Right lobe of liver (tissue), 6 donors: Measurements from ENCODE around the gene PAX3. TPM values are rescaled to one million over a fixed set of nuclear protein-coding genes. Genes with fewer than 3 reads are reported as not detected.

Experiments used
- ATAC-seq, 4 donors: fragments of 200-7000 bp; cut with Tn5 transposase; one replicate each; pipeline ENCODE4 v1.9.1; 2020; ENCODE audit warnings: mild to moderate bottlenecking in 4 of 4, moderate library complexity in 4 of 4
- DNase-seq, 3 donors: peaks; one replicate each; pipeline ENCODE4 v3.0.0-alpha.2; 2020
- H3K27ac ChIP-seq, 3 donors: fragments of 200-600 bp; one replicate each; pipeline ENCODE4 v1.8.0; 2022
- H3K27me3 ChIP-seq, 2 donors: fragments of 200-600 bp; one replicate each; pipeline ENCODE4 v1.8.0; 2022
- H3K36me3 ChIP-seq, 4 donors: fragments of 200-600 bp; sonication (generic) in 1 of 4; one replicate each; pipeline versions ENCODE4 v1.5.1 to v1.8.0; 2017 to 2022; ENCODE audit warnings: control low read depth in 1 of 4
- H3K4me1 ChIP-seq, 4 donors: fragments of 200-600 bp; sonication (generic) in 1 of 4; one replicate each; pipeline versions ENCODE4 v1.5.1 to v1.8.0; 2017 to 2022; ENCODE audit warnings: control low read depth in 1 of 4
- H3K4me3 ChIP-seq, 3 donors: fragments of 200-600 bp; one replicate each; pipeline ENCODE4 v1.8.0; 2022
- H3K9me3 ChIP-seq, 4 donors: fragments of 200-600 bp; sonication (generic) in 1 of 4; one replicate each; pipeline versions ENCODE4 v1.5.1 to v1.8.0; 2017 to 2022; ENCODE audit warnings: control low read depth in 1 of 4
- POLR2A ChIP-seq: fragments of 450-650 bp; IDR thresholded peaks from one replicate; pipeline ENCODE4 v1.6.1; 2017; ENCODE audit warnings: antibody characterized with exemption, mild to moderate bottlenecking
- WGBS: methylation state at CpG from one replicate; pipeline ENCODE4 v1.1.6; 2018; ENCODE audit warnings: low coverage, low lambda C conversion rate; ENCODE audit not compliant: insufficient coverage; ENCODE audit errors: missing lambda C conversion rate; 5-methylcytosine and 5-hydroxymethylcytosine counted together
- intact Hi-C, 2 donors: fragments of 100-400 bp; cut with DNase I; formaldehyde crosslinking; loops; one replicate each; pipeline versions ENCODE4 v1.11.2 to v1.14.1; 2022
- total RNA-seq, 6 experiments: library from RNA; depleted of rRNA in 2 of 6; stranded (reverse); fragments of >200 nt in 2 of 6; fragmentation: NEBNext Ultra II Directional in 3 of 6; extraction: Animal tissue kit (Norgen Biotek cat#: 25700) in 3 of 6; gene quantifications; one replicate each; pipeline versions ENCODE4 v1.1.0 to v1.2.4, GENCODE V29; 2016 to 2023
- TF ChIP-seq, protein P1 (sequence below), 4 donors: fragments of 200-600 bp in 3 of 4; fragments of 450-650 bp in 1 of 4; IDR thresholded peaks; one replicate each; pipeline versions ENCODE4 v1.5.1 to v1.8.0; 2016 to 2022; ENCODE audit warnings: antibody characterized with exemption in 4 of 4, mild to moderate bottlenecking in 2 of 4
- donor health status: DM: no; HTN: yes; CAD: no.
- donor health status: DM: no; HTN: no; CAD: no.
- donor health status: DM: no; HTN: no; CAD: no.
- donor health status: DM: no; HTN: yes; CAD: no.
- donor health status: DM: no; HTN: yes; CAD: no.

PAX3 gene
- total RNA-seq, 6 experiments from 2014 or later, result not detected

DNA sequence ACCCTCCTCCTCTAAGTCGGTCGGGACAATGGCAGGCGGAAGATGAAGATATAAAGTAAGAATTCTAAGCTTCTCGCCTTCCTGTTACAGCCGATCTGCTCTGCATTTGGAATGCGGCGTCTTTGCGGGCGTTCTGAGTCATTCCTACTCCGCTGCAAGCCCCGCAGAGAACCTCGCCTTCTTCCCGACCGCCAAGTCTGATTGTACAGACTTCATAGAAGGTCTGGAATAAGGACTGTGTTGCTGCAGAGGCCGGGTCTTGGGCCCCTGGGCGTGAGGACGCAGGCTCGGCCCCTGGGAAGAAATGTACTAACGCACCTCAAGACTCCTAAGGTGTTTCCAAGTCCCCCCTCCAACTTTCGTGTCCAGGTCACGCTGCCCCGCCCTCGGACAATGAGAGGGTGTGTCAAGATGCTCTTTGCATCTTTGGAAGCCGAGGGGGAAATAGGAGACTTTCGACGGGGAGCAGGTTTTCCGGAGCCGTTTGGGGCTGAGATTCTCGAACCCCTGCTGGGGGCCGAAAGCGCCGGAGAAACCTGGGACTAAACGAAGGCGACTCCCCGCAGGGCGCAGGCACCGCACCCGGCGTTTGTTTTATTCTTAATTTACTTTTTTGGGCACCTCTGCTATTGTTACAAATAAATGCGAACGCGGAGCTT, 12.7 kb upstream of the PAX3 start:
- no peak overlapping the region for H3K4me3 ChIP-seq
- 7% methylated on average over 38 of the region's 42 CpGs for WGBS
- TF ChIP-seq, protein P1, sequence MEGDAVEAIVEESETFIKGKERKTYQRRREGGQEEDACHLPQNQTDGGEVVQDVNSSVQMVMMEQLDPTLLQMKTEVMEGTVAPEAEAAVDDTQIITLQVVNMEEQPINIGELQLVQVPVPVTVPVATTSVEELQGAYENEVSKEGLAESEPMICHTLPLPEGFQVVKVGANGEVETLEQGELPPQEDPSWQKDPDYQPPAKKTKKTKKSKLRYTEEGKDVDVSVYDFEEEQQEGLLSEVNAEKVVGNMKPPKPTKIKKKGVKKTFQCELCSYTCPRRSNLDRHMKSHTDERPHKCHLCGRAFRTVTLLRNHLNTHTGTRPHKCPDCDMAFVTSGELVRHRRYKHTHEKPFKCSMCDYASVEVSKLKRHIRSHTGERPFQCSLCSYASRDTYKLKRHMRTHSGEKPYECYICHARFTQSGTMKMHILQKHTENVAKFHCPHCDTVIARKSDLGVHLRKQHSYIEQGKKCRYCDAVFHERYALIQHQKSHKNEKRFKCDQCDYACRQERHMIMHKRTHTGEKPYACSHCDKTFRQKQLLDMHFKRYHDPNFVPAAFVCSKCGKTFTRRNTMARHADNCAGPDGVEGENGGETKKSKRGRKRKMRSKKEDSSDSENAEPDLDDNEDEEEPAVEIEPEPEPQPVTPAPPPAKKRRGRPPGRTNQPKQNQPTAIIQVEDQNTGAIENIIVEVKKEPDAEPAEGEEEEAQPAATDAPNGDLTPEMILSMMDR (IDR thresholded peaks at IDR 0.05), result no peak
- TF ChIP-seq POLR2A, result no peak
- H3K4me1 ChIP-seq, result peaks cover 0 to under 1% (median 0%) of the 10 kb centered on the region in 4 donors
- no peak overlapping the region for H3K27ac ChIP-seq
- ATAC-seq (no peak), DNase-seq (no peak)
- no peaks in the 10 kb centered on the region for H3K36me3 ChIP-seq
- peaks cover 25 to 62% of the 10 kb centered on the region in 2 donors for H3K27me3 ChIP-seq
- H3K9me3 ChIP-seq, result no peaks in the 10 kb centered on the region
- intact Hi-C loops, result no loop called here

DNA sequence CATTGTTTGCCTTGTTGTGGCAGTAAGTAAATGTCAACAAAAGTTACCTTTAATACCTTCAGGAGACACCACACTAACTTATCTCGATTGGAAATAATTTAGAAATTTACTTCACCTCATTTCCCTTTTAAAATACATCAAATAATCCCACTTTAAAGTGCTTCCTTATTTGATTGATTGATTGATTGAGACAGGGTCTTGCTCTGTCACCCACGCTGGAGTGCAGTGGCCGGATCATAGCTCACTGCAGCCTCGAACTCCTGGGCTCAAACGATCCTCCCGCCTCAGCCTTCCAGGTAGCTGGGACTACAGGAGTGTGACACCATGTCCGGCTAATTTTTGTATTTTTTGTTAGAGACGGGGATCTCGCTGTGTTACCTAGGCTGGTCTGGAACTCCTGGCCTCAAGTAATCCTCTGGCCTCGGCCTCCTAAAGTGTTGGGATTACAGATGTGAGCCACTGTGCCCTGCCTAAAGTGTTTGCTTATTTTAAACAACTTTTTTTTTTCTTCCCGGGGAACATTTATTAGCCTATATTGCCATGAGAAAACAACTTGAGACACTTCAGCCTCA, 12.0 kb upstream of the PAX3 start:
- no peak overlapping the region for H3K27ac ChIP-seq
- DNase-seq, result no peak
- no peaks in the 10 kb centered on the region for H3K9me3 ChIP-seq
- WGBS, result 7% methylated on average over 11 of the region's 11 CpGs
- no peaks in the 10 kb centered on the region for H3K36me3 ChIP-seq
- H3K4me3 ChIP-seq, result no peak overlapping the region
- peaks cover 25 to 67% of the 10 kb centered on the region in 2 donors for H3K27me3 ChIP-seq
- peaks cover 0 to 7% (median 0%) of the 10 kb centered on the region in 4 donors for H3K4me1 ChIP-seq
- no peak for TF ChIP-seq POLR2A
- TF ChIP-seq, protein P1 (IDR thresholded peaks at IDR 0.05), result no peak
- ATAC-seq, result no peak
- intact Hi-C loops, result no loop called here

DNA sequence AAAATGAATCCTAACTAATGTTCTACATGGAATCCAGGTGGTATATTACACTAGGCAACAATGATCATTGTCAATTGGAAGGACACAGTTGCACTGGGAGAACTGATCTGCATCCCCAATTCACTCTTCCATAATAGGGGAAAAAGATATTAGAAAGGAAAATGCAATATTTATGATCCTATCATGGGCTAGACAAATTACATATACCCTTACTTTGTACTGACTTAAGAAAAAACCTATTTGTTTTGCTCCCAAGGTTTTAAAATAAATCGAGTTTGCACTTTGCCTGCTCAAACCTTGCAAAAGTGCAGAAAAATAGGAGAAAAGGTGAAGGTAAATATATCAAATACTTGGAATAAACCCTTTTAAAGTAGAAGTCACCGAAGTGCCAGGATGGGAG, 11.0 kb upstream of the PAX3 start:
- Histone ChIP-seq H3K4me3 (no peak overlapping the region), H3K27me3 (peaks cover 29 to 67% of the 10 kb centered on the region in 2 donors), H3K27ac (no peak overlapping the region), H3K4me1 (peaks cover 0 to 17% (median 3%) of the 10 kb centered on the region in 4 donors), H3K36me3 (no peaks in the 10 kb centered on the region), H3K9me3 (no peaks in the 10 kb centered on the region)
- no peak for TF ChIP-seq POLR2A
- TF ChIP-seq, protein P1 (IDR thresholded peaks at IDR 0.05), result no peak
- intact Hi-C loops, result no loop called here
- 2% methylated on average over 2 of the region's 2 CpGs for WGBS
- ATAC-seq, result no peak
- DNase-seq, result no peak

DNA sequence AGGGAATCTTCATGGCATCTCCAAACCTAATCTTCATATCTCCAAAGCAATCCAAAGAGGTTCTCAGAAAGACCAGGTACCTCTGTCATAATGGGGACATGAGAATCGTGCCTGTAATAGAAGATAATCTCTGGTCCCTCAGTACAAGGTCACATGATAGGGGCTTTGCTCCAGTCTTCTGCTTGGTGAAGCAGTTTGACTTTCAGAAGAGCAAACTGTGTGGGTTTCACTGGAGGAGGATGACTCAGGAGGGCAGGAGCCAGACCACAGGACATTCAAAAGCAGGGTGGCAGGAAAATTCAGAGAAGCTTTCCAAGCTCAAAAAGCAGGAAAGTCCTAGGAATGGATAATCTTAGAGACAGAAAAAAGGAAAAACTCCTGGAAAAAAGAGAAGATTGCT, 10.6 kb upstream of the PAX3 start:
- 0% methylated on average over 1 of the region's 1 CpG for WGBS
- no peaks in the 10 kb centered on the region for H3K9me3 ChIP-seq

More for the DNA sequence above, 10.6 kb upstream of the PAX3 start:
- Histone ChIP-seq H3K4me3 (no peak overlapping the region), H3K4me1 (peaks cover 0 to 17% (median 4%) of the 10 kb centered on the region in 4 donors), H3K36me3 (no peaks in the 10 kb centered on the region), H3K27ac (no peak overlapping the region), H3K27me3 (peaks cover 29 to 67% of the 10 kb centered on the region in 2 donors)
- DNase-seq (no peak), ATAC-seq (no peak)
- intact Hi-C loops, result no loop called here
- no peak for TF ChIP-seq POLR2A
- TF ChIP-seq, protein P1 (IDR thresholded peaks at IDR 0.05), result no peak
